ENCODE measurements around the gene MRTFB.

MRTFB gene

GRCh38 chr16:14303182-14303618 lies 232.1 kb downstream of the MRTFB start:
- no peak for DNase-seq (ENCODE audit: low read depth, low spot score)
- TF ChIP-seq CTCF (IDR thresholded peaks at IDR 0.05; ENCODE audit: insufficient read depth, low read length, missing control alignments) = no peak
- ChIA-PET CTCF (interaction anchor here (0.5 to 2.0 kb wide), 6 partner anchors 53 to 383 kb away, joined by 3 to 7 read pairs (median 3); partner anchors contain the start of gene ERCC4), POLR2A (interaction anchor here (1.6 kb wide), 2 partner anchors 17 to 198 kb away, joined by 4 to 6 read pairs; no protein-coding TSS in a partner anchor)
- peak overlapping the region; percentile 82 for H3K4me3 ChIP-seq (ENCODE audit: low read depth, low read length)

GRCh38 chr16:14303639-14304394 lies 232.7 kb downstream of the MRTFB start:
- no peak for TF ChIP-seq CTCF (IDR thresholded peaks at IDR 0.05; ENCODE audit: insufficient read depth, low read length, missing control alignments)
- ChIA-PET CTCF (interaction anchor here (0.8 to 2.0 kb wide), 6 partner anchors 54 to 384 kb away, joined by 3 to 7 read pairs (median 3); partner anchors contain the start of gene ERCC4), POLR2A (interaction anchor here (1.6 kb wide), 2 partner anchors 18 to 198 kb away, joined by 4 to 6 read pairs; no protein-coding TSS in a partner anchor)
- DNase-seq (ENCODE audit: low read depth, low spot score) = no peak
- peak overlapping the region; percentile 82 for H3K4me3 ChIP-seq (ENCODE audit: low read depth, low read length)

- ChIA-PET CTCF (interaction anchor here (0.8 to 1.5 kb wide), 6 partner anchors 12 to 223 kb away, joined by 3 to 6 read pairs (median 3); no protein-coding TSS in a partner anchor), POLR2A (no interaction called here)
- no peak overlapping the region for H3K4me3 ChIP-seq (ENCODE audit: low read depth, low read length)
- TF ChIP-seq CTCF (IDR thresholded peaks at IDR 0.05; ENCODE audit: insufficient read depth, low read length, missing control alignments) = no peak
- no peak for DNase-seq (ENCODE audit: low read depth, low spot score)
These were observed 233.9 kb downstream of the MRTFB start for GRCh38 chr16:14304891-14305460.

GRCh38 chr16:14306485-14307058 lies 235.5 kb downstream of the MRTFB start:
- H3K4me3 ChIP-seq (ENCODE audit: low read depth, low read length) = no peak overlapping the region
- CTCF ChIA-PET = no interaction called here
- POLR2A ChIA-PET = interaction anchor here (0.6 kb wide), 1 partner anchor 385 kb away, joined by 4 read pairs; no protein-coding TSS in a partner anchor
- no peak for TF ChIP-seq CTCF (IDR thresholded peaks at IDR 0.05; ENCODE audit: insufficient read depth, low read length, missing control alignments)
- DNase-seq (ENCODE audit: low read depth, low spot score) = no peak

- POLR2A ChIA-PET = no interaction called here
These were observed 236.0 kb downstream of the MRTFB start for GRCh38 chr16:14307059-14307526.

More at GRCh38 chr16:14307059-14307526, 236.0 kb downstream of the MRTFB start:
- CTCF ChIA-PET = no interaction called here
- no peak for DNase-seq (ENCODE audit: low read depth, low spot score)
- H3K4me3 ChIP-seq (ENCODE audit: low read depth, low read length) = no peak overlapping the region
- TF ChIP-seq CTCF (IDR thresholded peaks at IDR 0.05; ENCODE audit: insufficient read depth, low read length, missing control alignments) = no peak
